Measurements from ENCODE around the gene HVCN1. TPM values are rescaled to one million over a fixed set of nuclear protein-coding genes. Genes with fewer than 3 reads are reported as not detected.

HVCN1 gene
- total and polyA plus RNA-seq, 2 donors (not counting 1 experiment from before 2014, with no cell fraction given): 216 to 422 TPM

DNA sequence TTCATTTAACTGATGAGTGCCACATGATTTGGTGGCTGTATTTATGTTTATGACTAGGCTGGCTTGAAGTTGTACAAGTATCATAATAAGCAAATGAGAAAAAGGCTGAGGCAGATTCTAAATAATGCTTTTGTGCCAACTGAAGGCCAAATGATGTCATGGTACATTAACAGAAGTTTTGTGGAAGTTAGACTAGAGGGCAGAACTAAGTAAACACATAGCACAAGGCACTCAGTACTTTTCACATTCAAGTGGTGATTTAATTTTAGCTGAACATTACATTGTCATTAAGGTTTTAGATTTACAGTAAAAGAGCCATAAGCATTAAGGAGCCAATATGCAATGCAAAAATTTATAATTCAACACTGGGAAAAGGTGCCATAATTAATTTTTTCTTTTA, 32.7 kb upstream of the HVCN1 start:
- Mint-ChIP-seq H3K27me3 (no peaks in the 10 kb centered on the region), H3K4me3 (no peak overlapping the region), H3K27ac (no peak overlapping the region), H3K9me3 (ENCODE audit: insufficient read depth) (no peaks in the 10 kb centered on the region), H3K4me1 (peaks cover 42% of the 10 kb centered on the region)
- Histone ChIP-seq H3K36me3 (replicated peaks in 1 of 2; ENCODE audit: control extremely low read depth in 1 of 2, control insufficient read depth in 1 of 2, extremely low read depth in 1 of 2, insufficient read depth in 2 of 2, low read length in 1 of 2) (peaks cover 27 to 86% of the 10 kb centered on the region in 2 experiments), H4K20me1 (ENCODE audit: control insufficient read depth, insufficient read depth, low read length, poor library complexity, severe bottlenecking) (peaks cover 35% of the 10 kb centered on the region), H3K27ac (ENCODE audit: low read length in 2 of 2) (peak overlapping the region in 1 of 2 donors; percentile 77), H3K4me2 (replicated peaks; ENCODE audit: low read depth, low read length, poor library complexity, severe bottlenecking) (no peak overlapping the region), H3K27me3 (replicated peaks in 1 of 4; ENCODE audit: control extremely low read depth in 1 of 4, control insufficient read depth in 3 of 4, insufficient read depth in 4 of 4, low read length in 3 of 4) (no peaks in the 10 kb centered on the region), H3K9ac (ENCODE audit: low read length) (no peak overlapping the region), H2AFZ (ENCODE audit: insufficient read depth, low read depth, low read length, poor library complexity, severe bottlenecking) (no peak overlapping the region), H3K79me2 (ENCODE audit: control insufficient read depth, insufficient read depth, low read length) (peaks cover 30% of the 10 kb centered on the region), H3K4me1 (ENCODE audit: control insufficient read depth in 2 of 2, insufficient read depth in 2 of 2, low read length in 2 of 2) (peaks cover 23 to 37% of the 10 kb centered on the region in 2 donors), H3K4me3 (ENCODE audit: control extremely low read depth in 1 of 5, extremely low read depth in 1 of 5, insufficient read depth in 1 of 5, low read depth in 2 of 5, low read length in 4 of 5) (no peak overlapping the region), H3K9me3 (ENCODE audit: control extremely low read depth in 1 of 3, control insufficient read depth in 2 of 3, insufficient read depth in 1 of 3, low read length in 2 of 3) (peaks cover 0 to 3% (median 0%) of the 10 kb centered on the region in 3 donors)
- ChIA-PET POLR2A (no interaction called here), CTCF (interaction anchor here (1.3 kb wide), 1 partner anchor 17 kb away, joined by 3 read pairs; no protein-coding TSS in a partner anchor)
- DNase-seq (no peak), ATAC-seq (ENCODE audit: low read depth) (no peak)
- intact Hi-C loops (cut with micrococcal nuclease): no loop called here
- no peak for TF ChIP-seq EZH2 (IDR thresholded peaks at IDR 0.05; ENCODE audit: borderline replicate concordance, insufficient read depth, low read depth, low read length, poor library complexity, severe bottlenecking)
- TF ChIP-seq, protein P1, sequence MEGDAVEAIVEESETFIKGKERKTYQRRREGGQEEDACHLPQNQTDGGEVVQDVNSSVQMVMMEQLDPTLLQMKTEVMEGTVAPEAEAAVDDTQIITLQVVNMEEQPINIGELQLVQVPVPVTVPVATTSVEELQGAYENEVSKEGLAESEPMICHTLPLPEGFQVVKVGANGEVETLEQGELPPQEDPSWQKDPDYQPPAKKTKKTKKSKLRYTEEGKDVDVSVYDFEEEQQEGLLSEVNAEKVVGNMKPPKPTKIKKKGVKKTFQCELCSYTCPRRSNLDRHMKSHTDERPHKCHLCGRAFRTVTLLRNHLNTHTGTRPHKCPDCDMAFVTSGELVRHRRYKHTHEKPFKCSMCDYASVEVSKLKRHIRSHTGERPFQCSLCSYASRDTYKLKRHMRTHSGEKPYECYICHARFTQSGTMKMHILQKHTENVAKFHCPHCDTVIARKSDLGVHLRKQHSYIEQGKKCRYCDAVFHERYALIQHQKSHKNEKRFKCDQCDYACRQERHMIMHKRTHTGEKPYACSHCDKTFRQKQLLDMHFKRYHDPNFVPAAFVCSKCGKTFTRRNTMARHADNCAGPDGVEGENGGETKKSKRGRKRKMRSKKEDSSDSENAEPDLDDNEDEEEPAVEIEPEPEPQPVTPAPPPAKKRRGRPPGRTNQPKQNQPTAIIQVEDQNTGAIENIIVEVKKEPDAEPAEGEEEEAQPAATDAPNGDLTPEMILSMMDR (IDR thresholded peaks at IDR 0.05): no peak

DNA sequence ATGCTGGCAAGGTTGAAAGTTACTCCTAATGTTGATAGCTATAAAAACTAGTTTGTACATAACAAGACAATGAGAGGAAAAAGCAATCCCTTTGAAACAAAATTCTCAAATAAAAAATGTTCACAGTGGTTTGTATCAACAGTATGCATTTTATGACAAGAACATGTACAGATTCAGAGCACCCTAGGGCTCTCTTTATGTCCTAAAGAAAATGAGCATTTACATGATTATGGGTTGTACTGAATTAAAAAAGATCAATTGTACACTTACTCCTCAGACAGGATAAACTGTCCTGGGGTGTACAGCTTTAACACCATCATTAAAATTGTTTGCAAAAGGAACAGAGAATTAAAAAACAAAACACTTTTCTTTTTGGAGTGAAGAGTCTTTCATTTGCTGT, 31.6 kb upstream of the HVCN1 start:
- Mint-ChIP-seq H3K4me1 (peaks cover 35% of the 10 kb centered on the region), H3K4me3 (no peak overlapping the region), H3K27me3 (no peaks in the 10 kb centered on the region), H3K9me3 (ENCODE audit: insufficient read depth) (no peaks in the 10 kb centered on the region), H3K27ac (no peak overlapping the region)
- ChIA-PET POLR2A (interaction anchor here (0.9 kb wide), 1 partner anchor 27 kb away, joined by 3 read pairs; no protein-coding TSS in a partner anchor), CTCF (interaction anchor here (1.3 kb wide), 1 partner anchor 16 kb away, joined by 3 read pairs; no protein-coding TSS in a partner anchor)
- Histone ChIP-seq H3K9me3 (ENCODE audit: control extremely low read depth in 1 of 3, control insufficient read depth in 2 of 3, insufficient read depth in 1 of 3, low read length in 2 of 3) (peaks cover 0 to 3% (median 0%) of the 10 kb centered on the region in 3 donors), H3K4me1 (ENCODE audit: control insufficient read depth in 2 of 2, insufficient read depth in 2 of 2, low read length in 2 of 2) (peaks cover 16 to 27% of the 10 kb centered on the region in 2 donors), H3K79me2 (ENCODE audit: control insufficient read depth, insufficient read depth, low read length) (peaks cover 20% of the 10 kb centered on the region), H3K27me3 (replicated peaks in 1 of 4; ENCODE audit: control extremely low read depth in 1 of 4, control insufficient read depth in 3 of 4, insufficient read depth in 4 of 4, low read length in 3 of 4) (no peaks in the 10 kb centered on the region), H3K9ac (ENCODE audit: low read length) (no peak overlapping the region), H3K36me3 (replicated peaks in 1 of 2; ENCODE audit: control extremely low read depth in 1 of 2, control insufficient read depth in 1 of 2, extremely low read depth in 1 of 2, insufficient read depth in 2 of 2, low read length in 1 of 2) (peaks cover 23 to 76% of the 10 kb centered on the region in 2 experiments), H3K4me3 (ENCODE audit: control extremely low read depth in 1 of 5, extremely low read depth in 1 of 5, insufficient read depth in 1 of 5, low read depth in 2 of 5, low read length in 4 of 5) (no peak overlapping the region), H3K27ac (ENCODE audit: low read length in 2 of 2) (peak overlapping the region in 1 of 2 donors; percentile 77), H4K20me1 (ENCODE audit: control insufficient read depth, insufficient read depth, low read length, poor library complexity, severe bottlenecking) (peaks cover 24% of the 10 kb centered on the region), H2AFZ (ENCODE audit: insufficient read depth, low read depth, low read length, poor library complexity, severe bottlenecking) (no peak overlapping the region), H3K4me2 (replicated peaks; ENCODE audit: low read depth, low read length, poor library complexity, severe bottlenecking) (no peak overlapping the region)
- DNase-seq (no peak), ATAC-seq (ENCODE audit: low read depth) (no peak)
- intact Hi-C loops (cut with micrococcal nuclease): no loop called here
- TF ChIP-seq, protein P1 (IDR thresholded peaks at IDR 0.05): no peak
- TF ChIP-seq EZH2 (IDR thresholded peaks at IDR 0.05; ENCODE audit: borderline replicate concordance, insufficient read depth, low read depth, low read length, poor library complexity, severe bottlenecking): no peak
